Measurements from ENCODE around the gene ZBTB18.

The ZBTB18 gene

DNA sequence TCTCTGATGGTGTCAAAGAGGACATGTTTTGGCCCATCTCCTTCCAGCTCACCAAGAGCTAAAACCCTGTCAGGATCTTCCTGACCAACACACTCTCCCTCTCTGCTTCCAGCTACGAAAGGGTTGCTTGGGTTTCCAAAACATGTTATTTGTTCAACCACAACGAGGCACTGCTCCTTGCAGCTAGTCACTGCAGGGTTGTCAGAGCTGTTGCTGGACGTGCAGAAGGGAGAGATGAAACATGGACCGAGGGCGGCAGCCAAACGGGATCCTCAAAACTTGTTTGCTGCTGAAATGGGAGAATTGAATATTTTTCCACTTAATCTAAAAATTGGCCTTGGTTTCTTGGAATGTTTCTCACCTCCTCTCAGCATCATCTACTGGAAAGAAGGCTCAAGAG is 12.4 kb downstream of the ZBTB18 start:
- Histone ChIP-seq H3K4me3 (ENCODE audit: low read depth, low read length) (no peak overlapping the region), H3K9me3 (ENCODE audit: control insufficient read depth, insufficient read depth, low read depth, low read length) (no peaks in the 10 kb centered on the region), H3K36me3 (ENCODE audit: control insufficient read depth, insufficient read depth, low read length) (no peaks in the 10 kb centered on the region), H3K27ac (ENCODE audit: low read depth, low read length) (no peak overlapping the region), H3K9ac (ENCODE audit: low read length) (no peak overlapping the region), H3K4me1 (ENCODE audit: control insufficient read depth, insufficient read depth, low read length) (peaks cover 21% of the 10 kb centered on the region), H3K27me3 (ENCODE audit: control insufficient read depth, insufficient read depth, low read length) (peaks cover 13% of the 10 kb centered on the region; the same call in 1 of the 2 replicates)

DNA sequence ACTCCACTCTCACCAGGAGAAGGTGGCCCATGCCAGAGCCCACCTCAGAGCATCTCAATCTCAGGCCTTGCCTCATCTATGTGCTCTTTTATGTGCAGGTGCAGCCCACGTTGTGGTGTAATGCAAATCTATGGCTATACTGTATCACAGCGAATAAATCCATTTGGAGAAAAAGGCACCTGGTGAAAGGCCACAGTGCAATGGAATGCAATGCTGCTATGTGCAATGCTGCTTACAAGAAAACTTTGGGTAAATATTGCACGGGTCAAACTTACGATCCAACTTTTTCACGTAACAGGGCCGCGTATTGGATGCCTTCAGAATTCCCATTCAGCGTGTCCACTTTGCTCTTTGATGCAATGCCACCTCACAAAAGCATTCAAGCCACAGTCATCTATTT is 13.5 kb downstream of the ZBTB18 start:
- no peaks in the 10 kb centered on the region for H3K36me3 ChIP-seq (ENCODE audit: control insufficient read depth, insufficient read depth, low read length)
- H3K9me3 ChIP-seq (ENCODE audit: control insufficient read depth, insufficient read depth, low read depth, low read length), result no peaks in the 10 kb centered on the region
- no peak overlapping the region for H3K9ac ChIP-seq (ENCODE audit: low read length)
- peaks cover 13% of the 10 kb centered on the region; the same call in 1 of the 2 replicates for H3K27me3 ChIP-seq (ENCODE audit: control insufficient read depth, insufficient read depth, low read length)
- no peak overlapping the region for H3K4me3 ChIP-seq (ENCODE audit: low read depth, low read length)
- H3K27ac ChIP-seq (ENCODE audit: low read depth, low read length), result no peak overlapping the region
- H3K4me1 ChIP-seq (ENCODE audit: control insufficient read depth, insufficient read depth, low read length), result peaks cover 21% of the 10 kb centered on the region

DNA sequence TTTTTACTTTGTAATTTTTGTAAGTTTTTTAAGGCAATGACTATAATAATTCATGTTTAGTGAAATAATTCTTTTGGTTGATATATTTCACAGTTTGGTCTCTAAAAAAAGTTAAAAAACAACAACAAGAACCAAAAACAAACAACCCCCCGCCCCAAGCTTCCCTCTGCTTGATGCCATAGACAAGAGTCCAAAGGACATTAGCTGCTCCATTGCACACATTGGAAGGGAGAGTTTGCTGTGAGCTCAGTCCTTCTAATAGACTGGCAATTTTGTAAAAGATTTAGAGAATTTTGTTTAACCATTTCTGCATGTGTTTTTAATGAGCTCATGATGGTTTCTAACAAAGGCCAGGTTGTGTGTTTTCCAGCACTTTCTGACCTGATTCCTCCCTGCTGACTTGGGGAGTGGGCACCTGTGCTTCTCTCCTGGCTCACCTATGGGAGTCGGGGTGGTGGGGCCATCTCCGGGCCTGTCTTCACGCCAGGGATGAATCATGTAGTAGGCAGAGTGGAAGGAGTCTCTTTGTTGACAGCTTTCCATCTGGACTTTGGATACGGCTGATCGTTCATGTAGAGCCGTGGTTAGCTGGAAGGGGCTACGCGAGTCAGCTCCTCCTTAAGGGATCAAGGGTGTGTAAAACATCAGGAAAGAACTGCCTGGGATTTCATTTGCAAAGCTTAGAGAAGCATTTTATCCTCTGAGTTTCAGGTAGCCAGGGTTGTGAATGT is 14.1 kb downstream of the ZBTB18 start:
- peaks cover 13% of the 10 kb centered on the region; the same call in 1 of the 2 replicates for H3K27me3 ChIP-seq (ENCODE audit: control insufficient read depth, insufficient read depth, low read length)
- H3K9ac ChIP-seq (ENCODE audit: low read length), result no peak overlapping the region
- H3K36me3 ChIP-seq (ENCODE audit: control insufficient read depth, insufficient read depth, low read length), result no peaks in the 10 kb centered on the region
- H3K9me3 ChIP-seq (ENCODE audit: control insufficient read depth, insufficient read depth, low read depth, low read length), result no peaks in the 10 kb centered on the region
- no peak overlapping the region for H3K27ac ChIP-seq (ENCODE audit: low read depth, low read length)
- peaks cover 21% of the 10 kb centered on the region for H3K4me1 ChIP-seq (ENCODE audit: control insufficient read depth, insufficient read depth, low read length)
- no peak overlapping the region for H3K4me3 ChIP-seq (ENCODE audit: low read depth, low read length)

DNA sequence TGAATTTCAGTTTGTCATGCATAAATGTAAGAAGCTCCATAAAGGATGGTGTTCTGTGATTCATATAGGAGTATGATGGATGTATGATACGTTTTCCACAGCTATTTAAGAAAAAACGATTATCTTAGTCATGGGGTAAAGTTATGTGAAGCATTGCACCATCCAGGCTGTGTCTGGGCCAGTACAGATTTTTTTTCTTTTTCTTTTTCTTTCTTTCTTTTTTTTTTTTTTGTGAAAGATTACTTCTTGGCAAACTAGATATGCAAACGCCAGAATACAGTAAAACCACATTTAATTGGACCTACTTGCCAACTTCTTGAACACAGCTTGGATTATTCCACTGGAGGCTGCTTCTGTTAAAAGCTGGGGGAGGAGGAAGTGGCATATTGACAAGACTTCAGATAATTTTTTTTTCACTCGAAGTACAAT is 14.9 kb downstream of the ZBTB18 start:
- Histone ChIP-seq H3K9me3 (ENCODE audit: control insufficient read depth, insufficient read depth, low read depth, low read length) (no peaks in the 10 kb centered on the region), H3K9ac (ENCODE audit: low read length) (no peak overlapping the region), H3K36me3 (ENCODE audit: control insufficient read depth, insufficient read depth, low read length) (no peaks in the 10 kb centered on the region), H3K4me1 (ENCODE audit: control insufficient read depth, insufficient read depth, low read length) (peaks cover 21% of the 10 kb centered on the region), H3K27ac (ENCODE audit: low read depth, low read length) (no peak overlapping the region), H3K27me3 (ENCODE audit: control insufficient read depth, insufficient read depth, low read length) (peaks cover 13% of the 10 kb centered on the region; the same call in 1 of the 2 replicates), H3K4me3 (ENCODE audit: low read depth, low read length) (no peak overlapping the region)

DNA sequence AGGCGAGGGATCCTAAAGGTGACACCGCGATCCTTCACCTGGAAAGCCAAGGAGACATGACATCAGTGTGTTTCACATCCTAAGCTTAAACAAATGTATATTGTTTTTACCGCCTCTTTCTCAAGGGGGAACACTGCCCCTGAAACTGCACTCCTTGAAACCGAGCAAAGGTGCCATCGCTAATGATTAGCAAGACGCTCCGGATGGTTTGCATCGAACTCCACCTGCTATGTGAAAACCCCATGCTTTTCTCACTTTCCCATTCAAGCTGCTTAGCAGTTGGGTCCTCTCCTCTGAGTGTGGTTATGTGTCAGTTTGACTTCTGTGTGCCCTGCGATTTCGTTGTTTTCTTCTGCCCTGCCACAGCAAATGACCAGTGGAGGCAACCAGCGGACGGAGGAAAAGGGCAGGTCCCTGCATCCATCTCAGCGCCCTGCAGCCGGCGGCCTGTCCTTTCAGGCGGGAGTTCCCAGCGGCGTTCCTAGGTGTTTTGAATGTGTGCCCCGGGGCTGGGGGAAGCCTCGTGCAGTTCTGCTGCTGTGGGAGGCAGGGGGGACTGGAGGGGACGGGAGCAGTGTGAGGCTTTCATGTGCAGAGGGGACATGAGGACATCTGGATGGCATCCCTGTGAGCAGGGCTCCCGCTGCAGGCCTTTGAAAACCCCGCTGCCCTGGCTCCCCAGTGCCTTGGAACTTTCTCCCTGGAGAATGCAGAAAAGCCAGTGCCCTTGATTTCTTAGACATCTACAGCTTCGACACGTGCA is 16.1 kb downstream of the ZBTB18 start:
- peaks cover 13% of the 10 kb centered on the region; the same call in 1 of the 2 replicates for H3K27me3 ChIP-seq (ENCODE audit: control insufficient read depth, insufficient read depth, low read length)
- no peak overlapping the region for H3K27ac ChIP-seq (ENCODE audit: low read depth, low read length)
- peaks cover 17% of the 10 kb centered on the region for H3K4me1 ChIP-seq (ENCODE audit: control insufficient read depth, insufficient read depth, low read length)

DNA sequence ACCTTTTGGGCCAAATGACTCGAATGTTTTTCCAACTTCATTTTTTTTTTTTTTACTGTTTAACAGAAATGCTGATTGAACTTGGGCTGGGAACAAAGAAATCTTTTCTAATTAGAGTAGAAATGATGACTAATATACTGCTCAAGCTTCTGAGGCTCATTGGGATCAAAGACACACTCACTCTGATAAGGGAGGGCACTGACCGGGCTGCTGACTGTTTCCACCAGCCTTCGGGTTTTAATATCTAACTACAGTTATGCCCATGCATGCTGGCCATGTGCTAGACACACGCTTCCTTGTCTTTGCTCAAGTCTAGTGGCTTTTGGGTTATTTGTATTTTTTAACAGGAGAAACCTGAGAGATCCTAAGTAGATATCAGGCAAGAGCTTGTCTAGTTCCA is 16.8 kb downstream of the ZBTB18 start:
- Histone ChIP-seq H3K4me1 (ENCODE audit: control insufficient read depth, insufficient read depth, low read length) (peaks cover 9% of the 10 kb centered on the region), H3K27me3 (ENCODE audit: control insufficient read depth, insufficient read depth, low read length) (peaks cover 13% of the 10 kb centered on the region; the same call in 1 of the 2 replicates), H3K9me3 (ENCODE audit: control insufficient read depth, insufficient read depth, low read depth, low read length) (no peaks in the 10 kb centered on the region), H3K36me3 (ENCODE audit: control insufficient read depth, insufficient read depth, low read length) (no peaks in the 10 kb centered on the region), H3K4me3 (ENCODE audit: low read depth, low read length) (no peak overlapping the region), H3K9ac (ENCODE audit: low read length) (no peak overlapping the region), H3K27ac (ENCODE audit: low read depth, low read length) (no peak overlapping the region)

More for the DNA sequence above, 16.1 kb downstream of the ZBTB18 start:
- Histone ChIP-seq H3K36me3 (ENCODE audit: control insufficient read depth, insufficient read depth, low read length) (no peaks in the 10 kb centered on the region), H3K9ac (ENCODE audit: low read length) (no peak overlapping the region), H3K9me3 (ENCODE audit: control insufficient read depth, insufficient read depth, low read depth, low read length) (no peaks in the 10 kb centered on the region), H3K4me3 (ENCODE audit: low read depth, low read length) (no peak overlapping the region)

DNA sequence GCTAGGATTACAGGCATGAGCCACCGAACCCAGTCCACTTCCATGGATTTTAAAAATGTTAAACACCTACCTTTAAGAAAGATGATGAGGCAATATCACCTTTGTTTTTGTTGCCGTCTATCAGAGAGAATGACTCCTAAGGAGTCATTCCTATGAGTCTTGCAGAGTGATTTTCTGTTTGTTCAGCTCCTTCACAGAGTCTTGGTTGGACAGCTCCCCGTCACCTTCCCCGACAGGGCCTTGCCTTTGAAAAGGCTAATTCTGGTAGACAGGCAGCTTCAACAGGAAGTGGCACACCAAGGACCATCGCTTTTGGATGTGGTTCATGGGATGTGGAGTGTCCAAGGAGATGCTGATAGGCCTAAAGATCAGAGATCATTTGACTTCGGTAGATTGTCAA is 17.5 kb downstream of the ZBTB18 start:
- H3K36me3 ChIP-seq (ENCODE audit: control insufficient read depth, insufficient read depth, low read length), result no peaks in the 10 kb centered on the region
- no peak overlapping the region for H3K27ac ChIP-seq (ENCODE audit: low read depth, low read length)

DNA sequence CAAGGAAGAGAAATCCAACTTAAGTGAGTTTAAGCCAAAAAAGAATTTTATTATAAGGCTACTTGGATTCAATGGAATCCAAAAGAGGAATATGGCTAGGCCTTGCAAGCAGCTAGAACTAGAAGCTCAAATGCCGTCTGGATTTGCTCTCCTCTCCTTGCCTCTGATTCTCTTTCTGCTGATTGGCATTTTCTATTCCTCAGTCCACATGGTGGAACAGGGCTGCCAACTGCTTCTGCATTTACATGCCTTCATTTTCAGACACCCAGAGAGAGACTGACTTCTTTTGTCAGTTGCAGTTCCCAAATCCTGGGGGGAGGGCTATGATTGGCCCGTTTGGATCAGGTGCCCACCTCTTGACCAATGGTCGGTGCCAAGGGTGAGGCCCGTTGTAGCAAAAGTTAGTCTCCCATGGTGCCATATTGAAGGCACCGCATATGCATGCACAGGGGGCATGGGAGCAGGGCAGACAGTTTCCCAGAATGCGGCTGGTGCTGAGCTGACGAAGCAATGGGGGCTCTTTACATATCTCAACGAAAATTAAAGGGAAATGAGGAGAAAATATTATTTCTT is 18.3 kb downstream of the ZBTB18 start:
- Histone ChIP-seq H3K9ac (ENCODE audit: low read length) (no peak overlapping the region), H3K27me3 (ENCODE audit: control insufficient read depth, insufficient read depth, low read length) (peaks cover 13% of the 10 kb centered on the region; the same call in 1 of the 2 replicates), H3K4me1 (ENCODE audit: control insufficient read depth, insufficient read depth, low read length) (peaks cover 10% of the 10 kb centered on the region; the same call in 1 of the 2 replicates), H3K4me3 (ENCODE audit: low read depth, low read length) (no peak overlapping the region), H3K9me3 (ENCODE audit: control insufficient read depth, insufficient read depth, low read depth, low read length) (no peaks in the 10 kb centered on the region), H3K27ac (ENCODE audit: low read depth, low read length) (no peak overlapping the region), H3K36me3 (ENCODE audit: control insufficient read depth, insufficient read depth, low read length) (no peaks in the 10 kb centered on the region)

More for the DNA sequence above, 17.5 kb downstream of the ZBTB18 start:
- Histone ChIP-seq H3K9ac (ENCODE audit: low read length) (no peak overlapping the region), H3K9me3 (ENCODE audit: control insufficient read depth, insufficient read depth, low read depth, low read length) (no peaks in the 10 kb centered on the region), H3K4me1 (ENCODE audit: control insufficient read depth, insufficient read depth, low read length) (peaks cover 9% of the 10 kb centered on the region; the same call in 1 of the 2 replicates), H3K27me3 (ENCODE audit: control insufficient read depth, insufficient read depth, low read length) (peaks cover 13% of the 10 kb centered on the region; the same call in 1 of the 2 replicates), H3K4me3 (ENCODE audit: low read depth, low read length) (no peak overlapping the region)

DNA sequence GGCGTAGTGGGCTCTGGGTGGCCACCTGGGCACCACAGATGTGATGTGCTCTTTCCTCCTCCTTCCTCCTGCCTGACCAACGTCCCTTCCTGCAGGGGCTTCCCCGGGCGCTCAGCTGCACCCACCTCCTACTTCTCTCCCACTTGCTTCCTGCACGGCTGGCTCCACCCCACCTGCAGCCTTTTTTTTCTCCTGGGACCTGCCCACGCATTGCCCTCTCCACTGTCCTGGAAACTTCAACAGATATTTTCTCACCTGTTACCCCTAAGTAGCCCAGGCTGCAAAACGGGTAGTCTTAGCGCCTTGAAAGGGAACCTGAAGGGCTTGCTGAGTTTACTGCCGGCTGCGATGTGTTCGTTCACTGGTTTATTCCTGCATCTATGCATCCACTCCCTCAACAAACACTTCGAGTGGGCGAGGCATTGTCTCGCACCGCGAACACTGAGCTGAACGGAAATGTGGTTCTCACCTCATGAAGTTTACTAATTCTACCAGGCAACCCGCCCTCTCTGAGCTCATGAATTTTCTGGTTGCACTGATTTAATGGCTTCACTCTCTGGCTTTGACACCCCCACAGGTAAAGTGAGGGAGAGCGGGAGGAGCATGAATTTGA is 23.6 kb downstream of the ZBTB18 start:
- peaks cover 19% of the 10 kb centered on the region for H3K4me1 ChIP-seq (ENCODE audit: control insufficient read depth, insufficient read depth, low read length)
- H3K36me3 ChIP-seq (ENCODE audit: control insufficient read depth, insufficient read depth, low read length), result no peaks in the 10 kb centered on the region
- H3K9me3 ChIP-seq (ENCODE audit: control insufficient read depth, insufficient read depth, low read depth, low read length), result no peaks in the 10 kb centered on the region
- H3K27ac ChIP-seq (ENCODE audit: low read depth, low read length), result no peak overlapping the region
- no peak overlapping the region for H3K4me3 ChIP-seq (ENCODE audit: low read depth, low read length)
- H3K9ac ChIP-seq (ENCODE audit: low read length), result no peak overlapping the region
- H3K27me3 ChIP-seq (ENCODE audit: control insufficient read depth, insufficient read depth, low read length), result no peaks in the 10 kb centered on the region; the same call in 1 of the 2 replicates

DNA sequence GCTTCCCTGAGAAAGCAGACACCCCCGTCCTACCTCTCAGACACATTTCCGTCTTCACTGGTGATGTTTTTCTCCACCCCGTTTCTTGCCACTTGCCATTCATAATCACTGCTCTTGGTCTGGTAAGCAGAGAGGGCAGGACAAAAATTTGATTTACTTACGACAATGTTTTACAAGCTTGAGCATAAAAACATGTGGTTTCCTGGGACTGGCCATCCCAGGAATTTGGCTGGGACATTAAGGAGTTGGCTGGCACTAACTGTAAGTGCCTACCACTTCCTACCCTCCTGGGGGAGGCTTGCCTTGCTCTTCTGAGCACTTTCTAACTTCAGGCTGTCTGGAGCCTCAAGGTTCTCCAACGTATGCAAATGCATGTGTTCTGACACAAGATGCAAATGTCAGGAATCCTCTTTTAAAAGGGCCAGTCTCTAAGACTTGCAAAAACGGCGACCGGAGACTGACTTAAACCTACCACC is 24.2 kb downstream of the ZBTB18 start:
- Histone ChIP-seq H3K36me3 (ENCODE audit: control insufficient read depth, insufficient read depth, low read length) (no peaks in the 10 kb centered on the region), H3K4me3 (ENCODE audit: low read depth, low read length) (no peak overlapping the region), H3K27me3 (ENCODE audit: control insufficient read depth, insufficient read depth, low read length) (no peaks in the 10 kb centered on the region; the same call in 1 of the 2 replicates), H3K4me1 (ENCODE audit: control insufficient read depth, insufficient read depth, low read length) (peaks cover 19% of the 10 kb centered on the region), H3K9ac (ENCODE audit: low read length) (no peak overlapping the region), H3K27ac (ENCODE audit: low read depth, low read length) (no peak overlapping the region), H3K9me3 (ENCODE audit: control insufficient read depth, insufficient read depth, low read depth, low read length) (no peaks in the 10 kb centered on the region)

Data from HUES6 (cell line).